MCF 10A (cell line): ENCODE data around the gene CCDC97. TPM values are rescaled to one million over a fixed set of nuclear protein-coding genes. Genes with fewer than 3 reads are reported as not detected.
A peak's percentile ranks its signal among the peaks of the same experiment; 100 is the strongest.

Experiments
- BruUV-seq: library from RNA; stranded (reverse); fragments of 400-500 nt; replicated peaks from 2 replicates; lab custom pipeline; 2021; lab: Mats Ljungman, UMichigan
- CTCF ChIA-PET: fragments of 300-600 bp; sonication (Branson Sonifier 250); formaldehyde crosslinking; extraction: SDS; loops from one replicate; lab custom pipeline; 2021; ENCODE audit warnings: antibody characterized with exemption, inconsistent platforms; lab: Yijun Ruan, JAX
- POLR2A ChIA-PET: fragments of 300-600, 350-650 bp; sonication (Branson Sonifier 250); formaldehyde crosslinking; extraction: SDS; loops from one replicate; lab custom pipeline; 2020; ENCODE audit warnings: antibody characterized with exemption, inconsistent platforms; lab: Yijun Ruan, JAX
- DNase-seq: peaks from one replicate; pipeline ENCODE4 v3.0.0-alpha.2; 2018; ENCODE audit not compliant: unreplicated experiment
- H3K27ac Mint-ChIP-seq: one replicate; pipeline ENCODE4 v1.8.0; 2022; ENCODE audit warnings: mild to moderate bottlenecking, low read depth, mixed read lengths; ENCODE audit not compliant: unreplicated experiment
- H3K27me3 Mint-ChIP-seq: one replicate; pipeline ENCODE4 v1.8.0; 2022; ENCODE audit warnings: mixed read lengths; ENCODE audit not compliant: insufficient read depth, unreplicated experiment
- H3K36me3 Mint-ChIP-seq: one replicate; pipeline ENCODE4 v1.8.0; 2022; ENCODE audit warnings: mild to moderate bottlenecking, moderate library complexity, mixed read lengths; ENCODE audit not compliant: insufficient read depth, unreplicated experiment
- H3K4me1 Mint-ChIP-seq: one replicate; pipeline ENCODE4 v1.8.0; 2022; ENCODE audit warnings: mixed read lengths; ENCODE audit not compliant: insufficient read depth, unreplicated experiment
- H3K4me3 Mint-ChIP-seq: one replicate; pipeline ENCODE4 v1.8.0; 2022; ENCODE audit warnings: mild to moderate bottlenecking, moderate library complexity, mixed read lengths; ENCODE audit not compliant: unreplicated experiment
- H3K9me3 Mint-ChIP-seq: one replicate; pipeline ENCODE4 v1.8.0; 2022; ENCODE audit warnings: mixed read lengths; ENCODE audit not compliant: unreplicated experiment
- CTCF ChIP-seq: fragments of 200-600 bp; IDR thresholded peaks from one replicate; pipeline ENCODE4 v1.8.0; 2022; ENCODE audit warnings: antibody characterized with exemption, mild to moderate bottlenecking; ENCODE audit not compliant: unreplicated experiment
- intact Hi-C: fragments of 100-400 bp; cut with micrococcal nuclease; formaldehyde crosslinking; loops from 2 replicates; pipeline ENCODE4 v1.14.1; 2022
- total RNA-seq: library from RNA; stranded (reverse); gene quantifications from 2 replicates; pipeline ENCODE4 v1.2.3, GENCODE V29; 2022

Gene CCDC97
- total RNA-seq, 1 experiment from 2014 or later: 25.0 TPM

- ChIA-PET POLR2A (interaction anchor here (0.9 to 1.6 kb wide), 3 partner anchors 10 to 24 kb away, joined by 4 to 5 read pairs (median 4); partner anchors contain the start of gene TGFB1), CTCF (interaction anchor here (0.6 to 1.1 kb wide), 3 partner anchors 8 to 274 kb away, joined by 3 to 5 read pairs (median 3); partner anchors contain the start of gene B9D2)
- no peaks in the 10 kb centered on the region for H3K27me3 Mint-ChIP-seq
- no peak for DNase-seq
- BruUV-seq: no TSS peak
- H3K36me3 Mint-ChIP-seq: peaks cover 12% of the 10 kb centered on the region
- peaks cover 33% of the 10 kb centered on the region for H3K4me1 Mint-ChIP-seq
- no peak overlapping the region for H3K4me3 Mint-ChIP-seq
- H3K9me3 Mint-ChIP-seq: no peaks in the 10 kb centered on the region
- H3K27ac Mint-ChIP-seq: no peak overlapping the region
- no peak for TF ChIP-seq CTCF
- intact Hi-C loops: no loop called here
These were observed 62.5 kb downstream of the CCDC97 start for GRCh38 chr19:41372501-41372900.

GRCh38 chr19:41373993-41374392 is 64.0 kb downstream of the CCDC97 start:
- peak; percentile 94 for DNase-seq
- Mint-ChIP-seq H3K27me3 (no peaks in the 10 kb centered on the region), H3K27ac (peak overlapping the region; percentile 17), H3K9me3 (no peaks in the 10 kb centered on the region), H3K4me1 (peaks cover 29% of the 10 kb centered on the region), H3K4me3 (no peak overlapping the region), H3K36me3 (peaks cover 12% of the 10 kb centered on the region)
- CTCF ChIA-PET: no interaction called here
- POLR2A ChIA-PET: interaction anchor here (3.2 kb wide), 1 partner anchor 10 kb away, joined by 13 read pairs; the partner anchor contains the start of gene B9D2
- intact Hi-C loops: no loop called here
- TF ChIP-seq CTCF: no peak
- BruUV-seq: no TSS peak

Other genes with a start within 250 kb of the CCDC97 start
- not detected in 2 replicates for gene CYP2A13, start 221.7 kb upstream of the CCDC97 start, total RNA-seq
- gene CYP2F1, start 195.7 kb upstream of the CCDC97 start, total RNA-seq: not detected in 2 replicates
- gene CYP2S1, start 117.0 kb upstream of the CCDC97 start, total RNA-seq: not detected in 2 replicates
- gene AXL, start 90.9 kb upstream of the CCDC97 start, total RNA-seq: 136 and 165 TPM in 2 replicates
- 179 and 204 TPM in 2 replicates for gene HNRNPUL1, start 45.8 kb upstream of the CCDC97 start, total RNA-seq
- 27.8 and 33.7 TPM in 2 replicates for gene TGFB1, start 43.8 kb downstream of the CCDC97 start, total RNA-seq
- gene B9D2, start 54.0 kb downstream of the CCDC97 start, total RNA-seq: 5.5 and 5.7 TPM in 2 replicates
- gene TMEM91, start 66.4 kb downstream of the CCDC97 start, total RNA-seq: 6.1 and 8.3 TPM in 2 replicates
- gene EXOSC5, start 87.2 kb downstream of the CCDC97 start, total RNA-seq: 38.1 and 45.8 TPM in 2 replicates
- 29.1 and 33.6 TPM in 2 replicates for gene BCKDHA, start 87.6 kb downstream of the CCDC97 start, total RNA-seq
- gene B3GNT8, start 117.2 kb downstream of the CCDC97 start, total RNA-seq: not detected in 2 replicates
- 27.7 and 34.8 TPM in 2 replicates for gene DMAC2, start 129.7 kb downstream of the CCDC97 start, total RNA-seq
- gene ERICH4, start 133.0 kb downstream of the CCDC97 start, total RNA-seq: not detected in 2 replicates